Activated gamma-delta T cell treated with Interleukin-2 at 50 U/mL for 16 hours (primary cell): Measurements from ENCODE around the gene FXYD6.
"Not testable (repeated sequence)": the region's sequence is repeated elsewhere in the genome, so short reads cannot be mapped to it uniquely, and the experiment has no call there.

ENCODE experiments used
- DNase-seq: peaks from one replicate; pipeline ENCODE4 v3.0.0-alpha.2; 2020

FXYD6 gene, protein sequence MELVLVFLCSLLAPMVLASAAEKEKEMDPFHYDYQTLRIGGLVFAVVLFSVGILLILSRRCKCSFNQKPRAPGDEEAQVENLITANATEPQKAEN

DNA sequence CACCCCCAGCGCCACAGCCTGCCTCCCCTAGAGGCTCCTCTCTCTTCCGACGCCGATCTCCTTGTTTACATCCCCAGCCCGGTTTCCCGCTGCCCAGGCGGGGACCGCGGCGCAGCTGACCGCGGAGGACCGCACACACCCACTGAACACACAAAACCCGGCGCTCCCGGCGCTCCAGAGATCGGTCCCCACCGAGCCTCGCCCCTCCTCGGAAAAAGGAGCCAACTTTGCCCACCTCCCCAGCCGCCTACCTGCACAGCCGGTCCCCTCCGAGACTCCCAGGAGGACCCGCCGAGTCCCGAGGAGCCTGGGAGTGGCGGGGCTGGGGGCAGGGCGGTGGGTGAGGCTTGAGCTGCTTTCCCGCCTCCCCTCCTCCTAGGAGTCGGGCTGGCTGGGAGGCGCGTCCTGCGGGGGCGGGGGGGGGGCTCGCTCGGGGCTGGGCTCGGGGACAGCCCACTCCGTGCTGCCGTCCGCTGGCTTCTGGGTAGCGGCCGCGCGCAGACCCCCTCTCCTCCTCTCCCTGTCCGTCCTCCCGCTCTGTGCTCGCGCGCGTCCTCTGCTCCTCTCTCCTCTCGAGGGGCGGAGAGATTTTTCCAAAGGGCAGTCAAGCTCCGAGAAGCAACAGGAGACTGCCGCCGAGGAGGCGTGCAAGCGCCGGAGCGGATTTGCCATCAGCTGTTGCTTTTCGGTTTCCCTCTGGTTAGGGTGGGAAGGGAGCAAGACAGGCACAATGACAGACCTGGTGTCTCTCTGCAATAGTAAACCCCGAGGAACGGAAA, at the start of gene FXYD6:
TSS of gene FXYD6 (minus strand) at position 318 of the 779 bp plus-strand sequence. CDS start 33,882 bp downstream, outside the sequence.
- DNase-seq = no peak

DNA sequence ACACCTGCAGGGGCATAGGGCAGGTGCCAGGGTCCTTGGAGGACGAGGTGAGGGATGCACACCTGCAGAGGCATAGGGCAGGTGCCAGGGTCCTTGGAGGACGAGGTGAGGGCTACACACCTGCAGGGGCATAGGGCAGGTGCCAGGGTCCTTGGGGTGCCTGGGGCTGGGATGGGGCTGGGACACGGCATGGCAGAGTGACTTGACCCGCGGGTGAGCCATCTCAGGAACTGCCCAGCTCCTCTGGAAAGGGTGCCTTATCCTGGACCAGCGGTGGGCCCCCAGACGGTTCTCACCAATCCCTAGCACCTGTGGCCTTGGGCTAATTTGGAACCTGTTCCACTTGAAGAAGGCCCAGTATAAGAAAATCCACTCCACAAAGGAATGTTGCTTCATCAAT, 49.7 kb upstream of the FXYD6 start:
- DNase-seq = not testable (repeated sequence)

DNA sequence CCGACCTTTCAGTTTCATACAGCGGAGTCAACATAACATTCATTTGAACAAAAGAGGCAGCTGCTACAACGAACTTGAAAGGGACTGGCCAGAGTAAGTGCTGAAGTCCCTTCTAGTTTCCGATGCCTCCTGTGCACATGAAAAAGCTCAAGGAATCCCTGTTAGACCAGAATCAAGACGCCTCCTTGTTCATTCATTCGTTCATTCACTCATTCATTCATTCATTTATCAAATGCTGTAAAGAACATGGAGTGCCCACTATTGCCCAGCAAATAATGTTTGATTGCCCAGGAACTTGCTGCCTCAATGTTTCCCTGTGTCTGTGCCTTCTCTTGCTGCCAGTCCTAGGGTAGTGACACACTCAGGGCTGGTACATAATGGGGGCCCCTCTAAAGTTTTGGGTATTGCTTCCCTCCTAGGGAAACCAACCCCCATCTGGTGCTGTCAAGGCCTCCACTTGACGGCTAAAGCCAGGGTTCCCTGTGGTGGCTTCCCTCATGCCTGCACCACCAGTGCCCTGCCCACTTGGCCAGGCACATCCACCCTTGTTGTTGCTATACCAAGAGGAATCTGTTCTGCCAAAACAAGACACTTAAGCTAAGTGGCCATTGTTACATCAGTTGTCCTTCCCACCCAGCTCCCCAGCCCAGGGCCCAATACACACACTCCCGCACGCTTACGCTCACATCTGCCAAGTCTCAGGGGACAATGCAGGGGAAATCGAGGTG, 48.9 kb upstream of the FXYD6 start:
- DNase-seq = no peak

DNA sequence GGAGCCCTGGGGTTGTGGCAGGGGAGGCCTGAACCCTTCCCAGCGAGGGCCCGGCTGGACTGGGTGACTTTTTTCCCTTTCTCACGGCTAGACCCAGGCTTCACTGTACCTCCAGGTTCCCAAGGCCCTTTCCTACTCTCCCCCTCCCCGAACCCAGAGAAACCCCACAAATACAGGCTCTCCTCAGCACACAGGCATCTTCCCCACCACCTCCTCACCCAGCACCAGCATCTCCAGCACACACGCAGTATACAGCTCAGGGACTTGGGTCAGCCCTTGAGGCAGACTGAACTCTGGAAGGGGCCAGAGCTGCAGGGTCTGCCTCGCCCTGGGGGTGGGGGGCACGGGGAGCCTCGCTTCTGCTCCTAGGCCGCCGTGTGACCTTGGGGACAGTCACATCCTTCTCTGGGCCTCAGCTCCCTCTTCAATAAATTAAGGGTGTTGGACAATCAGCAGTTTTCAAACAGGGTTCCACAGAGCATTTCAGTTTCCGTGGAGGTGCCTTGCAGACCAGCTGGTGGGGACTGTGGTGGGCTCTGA, 48.2 kb upstream of the FXYD6 start:
- no peak for DNase-seq

DNA sequence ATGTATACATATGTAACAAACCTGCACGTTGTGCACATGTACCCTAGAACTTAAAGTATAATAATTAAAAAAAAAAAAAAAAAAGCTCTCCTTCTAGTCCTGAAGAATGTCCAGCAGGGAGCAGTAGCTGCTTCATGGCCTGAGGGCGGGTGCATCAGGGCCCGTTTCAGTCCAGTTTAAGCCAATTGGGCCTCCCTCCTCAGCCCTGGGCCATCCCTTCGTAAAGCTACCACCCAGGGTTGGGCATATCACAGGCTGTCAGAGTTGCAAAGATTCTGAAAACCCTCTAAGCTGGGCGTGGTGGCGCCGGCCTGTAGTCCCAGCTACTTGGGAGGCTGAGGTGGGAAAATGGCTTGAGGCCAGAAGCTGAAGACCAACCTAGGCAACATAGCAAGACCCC, 47.3 kb upstream of the FXYD6 start:
- DNase-seq = no peak

DNA sequence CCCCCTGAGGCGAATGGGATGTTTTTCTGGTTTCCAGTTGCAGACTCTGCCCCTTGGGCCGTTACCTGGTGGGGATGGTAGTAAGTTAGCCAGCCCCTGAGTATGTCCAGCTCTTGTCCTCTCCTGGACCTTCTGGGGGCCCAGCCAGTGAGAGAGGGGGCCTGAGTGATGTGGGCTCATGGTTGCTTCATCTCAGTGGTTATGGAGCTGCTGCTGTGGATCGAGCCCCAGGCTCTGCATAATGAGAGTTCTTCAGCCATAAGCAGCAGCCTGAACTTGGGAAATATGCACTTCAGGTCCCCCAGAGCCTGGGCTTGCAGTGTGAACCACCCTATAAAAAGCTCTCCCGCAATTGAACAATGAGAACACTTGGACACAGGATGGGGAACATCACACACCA, 46.8 kb upstream of the FXYD6 start:
- no peak for DNase-seq

DNA sequence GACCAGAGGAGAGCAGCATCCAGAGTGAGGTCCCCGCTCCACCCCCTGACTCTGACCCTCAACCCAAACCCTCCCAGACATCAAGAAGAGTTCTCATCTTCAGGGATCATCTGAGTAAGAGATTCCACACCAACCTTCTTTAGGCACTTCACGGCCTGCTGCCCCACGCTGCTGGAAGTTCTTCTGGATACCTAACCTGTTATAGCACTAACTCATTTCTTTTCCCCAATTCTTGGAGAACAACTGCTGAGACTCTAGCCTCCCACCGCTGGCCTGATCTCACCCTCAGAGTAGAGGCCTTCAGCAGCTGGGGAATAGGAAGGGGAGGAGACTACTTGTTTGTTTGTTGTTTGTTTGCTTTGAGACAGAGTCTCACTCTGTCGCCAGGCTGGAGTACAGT, 45.4 kb upstream of the FXYD6 start:
- no peak for DNase-seq

DNA sequence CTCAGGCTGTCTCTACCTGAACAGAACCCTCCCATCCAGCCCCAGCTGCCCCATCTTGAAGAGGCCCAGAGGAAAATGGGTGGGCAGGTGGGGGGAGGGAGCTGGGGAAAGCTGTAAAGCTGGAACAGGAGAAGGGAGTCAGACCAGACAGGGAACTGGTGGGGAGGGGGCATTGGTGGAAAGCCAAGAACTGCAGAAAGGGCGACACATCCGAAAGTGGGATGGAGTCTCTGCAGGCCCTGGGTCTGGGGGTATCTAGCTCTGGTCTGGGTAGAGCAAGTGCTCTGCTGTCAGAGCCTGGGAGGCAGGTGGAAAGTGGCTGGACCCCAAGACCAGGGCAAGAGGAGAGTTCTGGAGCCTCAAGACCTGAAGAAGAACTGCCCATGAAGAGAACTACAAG, 45.0 kb upstream of the FXYD6 start:
- DNase-seq = no peak

DNA sequence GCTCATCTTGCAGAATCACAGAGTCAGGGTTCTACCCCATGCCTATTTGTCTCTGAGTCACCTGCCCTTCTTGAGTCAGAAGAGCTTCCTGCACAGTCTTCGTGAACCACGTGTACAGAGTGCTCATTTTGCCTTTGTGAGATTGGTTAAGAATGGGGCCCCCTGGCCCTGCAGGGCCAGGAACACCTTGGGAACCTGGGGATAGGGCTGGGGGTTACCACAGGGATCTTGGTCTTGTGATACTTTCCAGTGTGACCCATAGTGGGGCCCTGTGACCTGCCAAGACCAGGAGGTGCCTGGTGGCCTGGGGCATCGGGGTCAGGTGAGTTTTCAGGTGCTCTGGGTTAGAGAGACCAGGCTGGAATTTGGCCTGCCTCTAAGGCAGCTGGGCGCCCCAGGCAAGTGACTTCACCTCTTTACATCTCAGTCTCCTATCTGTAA, 43.3 kb upstream of the FXYD6 start:
- DNase-seq = no peak

DNA sequence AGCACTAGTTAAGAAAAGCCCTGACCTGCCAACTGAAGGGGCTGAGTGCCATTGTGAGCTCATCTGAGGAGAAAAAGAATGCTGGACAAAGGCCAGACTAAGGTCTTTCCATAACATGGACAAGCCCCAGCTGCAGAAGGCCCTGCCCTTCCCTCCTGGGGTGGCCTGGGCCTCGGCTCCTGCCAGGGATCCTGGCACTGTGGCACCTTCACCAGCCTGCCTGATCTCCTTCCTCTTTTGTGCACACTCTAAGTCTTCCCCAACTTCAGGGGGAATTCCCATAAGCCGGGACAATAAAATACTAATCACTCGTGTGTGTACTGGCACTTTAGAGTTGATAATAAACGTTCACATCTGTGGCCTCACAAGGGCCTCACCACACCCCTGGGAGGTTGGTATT, 42.9 kb upstream of the FXYD6 start:
- DNase-seq = no peak

DNA sequence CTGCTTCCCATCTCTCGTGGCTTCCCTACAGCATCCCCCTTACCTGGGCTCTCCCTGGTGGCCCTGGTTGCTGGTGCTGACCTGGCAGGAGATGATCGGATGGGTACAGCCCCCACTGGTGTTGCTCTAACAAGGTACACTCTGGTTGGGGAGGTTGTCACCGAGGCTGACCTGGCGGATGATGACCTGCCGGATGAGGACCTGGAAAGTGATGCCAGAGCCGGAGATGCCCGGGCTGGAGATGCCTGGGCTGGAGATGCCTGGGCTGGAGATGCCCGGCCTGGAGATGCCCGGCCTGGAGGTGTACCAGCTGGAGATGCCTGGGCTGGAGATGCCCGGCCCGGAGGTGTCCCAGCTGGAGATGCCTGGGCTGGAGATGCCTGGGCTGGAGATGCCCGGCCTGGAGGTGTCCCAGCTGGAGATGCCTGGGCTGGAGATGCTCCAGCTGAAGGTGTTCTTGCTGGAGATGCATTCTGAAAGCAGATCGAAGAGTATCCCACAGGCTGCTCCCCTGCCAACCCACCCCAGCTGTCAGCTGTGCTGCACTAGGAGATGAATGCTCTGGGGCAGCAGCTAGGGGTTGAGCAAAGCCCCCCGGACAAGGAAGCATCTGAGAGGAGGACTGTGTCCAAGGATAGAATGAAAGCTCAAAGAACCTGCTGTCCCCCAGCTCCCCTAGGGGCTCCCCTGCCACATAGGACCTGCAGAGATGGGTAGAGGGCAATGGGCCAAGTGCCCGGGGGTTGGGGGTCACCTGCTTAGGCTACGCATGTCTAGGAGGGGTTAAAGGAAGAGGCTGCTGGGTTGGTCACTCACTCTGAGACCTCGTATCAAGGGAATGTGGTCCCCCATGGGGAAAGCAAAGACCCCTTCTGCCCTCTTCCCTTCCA, 42.2 kb upstream of the FXYD6 start:
- DNase-seq = no peak

DNA sequence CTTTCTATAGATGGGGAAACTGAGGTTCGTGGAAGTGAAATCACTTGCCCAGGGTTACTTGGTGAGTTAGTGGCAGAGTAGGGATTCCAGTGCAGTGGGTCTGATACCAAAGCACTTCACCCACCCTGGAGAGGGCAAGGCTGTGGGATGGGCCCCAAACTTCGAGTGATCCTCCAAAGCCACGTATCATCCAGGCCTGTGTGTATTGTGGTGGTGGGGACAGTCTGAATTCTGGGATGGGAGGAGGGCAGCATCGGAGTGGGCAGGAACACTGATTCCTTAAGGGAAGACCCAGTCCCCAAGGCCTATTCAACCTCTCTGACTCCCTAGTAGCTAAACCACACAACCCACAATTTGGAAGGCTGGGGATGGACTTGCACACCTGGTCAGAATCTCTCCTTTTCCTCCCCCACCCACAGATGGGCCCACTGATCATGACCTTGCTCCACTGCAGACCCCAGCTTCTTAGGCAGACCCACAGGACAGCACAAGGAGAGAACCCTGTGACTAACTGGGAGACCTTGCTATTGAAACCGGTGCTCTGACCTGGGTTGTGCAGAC, 41.2 kb upstream of the FXYD6 start:
- no peak for DNase-seq

DNA sequence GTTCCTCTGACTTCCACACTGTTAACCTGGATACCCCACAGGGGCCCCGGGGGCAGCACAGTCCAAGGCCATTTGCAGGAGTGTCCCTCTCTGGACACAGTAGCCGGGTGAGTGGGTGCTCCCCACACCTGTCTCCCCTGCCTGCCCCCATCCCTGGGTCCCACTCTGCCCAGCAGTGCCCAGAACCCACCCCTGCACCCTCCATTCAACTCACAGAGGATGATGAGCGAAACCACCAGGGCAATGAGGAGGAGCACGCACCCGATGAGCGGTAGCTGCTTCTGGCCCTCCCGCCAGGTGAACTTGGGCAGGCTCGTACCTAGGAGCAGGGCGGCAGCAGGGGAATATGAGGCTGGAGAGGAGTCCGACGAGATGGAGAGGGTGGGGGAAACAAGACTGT, 40.5 kb upstream of the FXYD6 start:
- DNase-seq = no peak

DNA sequence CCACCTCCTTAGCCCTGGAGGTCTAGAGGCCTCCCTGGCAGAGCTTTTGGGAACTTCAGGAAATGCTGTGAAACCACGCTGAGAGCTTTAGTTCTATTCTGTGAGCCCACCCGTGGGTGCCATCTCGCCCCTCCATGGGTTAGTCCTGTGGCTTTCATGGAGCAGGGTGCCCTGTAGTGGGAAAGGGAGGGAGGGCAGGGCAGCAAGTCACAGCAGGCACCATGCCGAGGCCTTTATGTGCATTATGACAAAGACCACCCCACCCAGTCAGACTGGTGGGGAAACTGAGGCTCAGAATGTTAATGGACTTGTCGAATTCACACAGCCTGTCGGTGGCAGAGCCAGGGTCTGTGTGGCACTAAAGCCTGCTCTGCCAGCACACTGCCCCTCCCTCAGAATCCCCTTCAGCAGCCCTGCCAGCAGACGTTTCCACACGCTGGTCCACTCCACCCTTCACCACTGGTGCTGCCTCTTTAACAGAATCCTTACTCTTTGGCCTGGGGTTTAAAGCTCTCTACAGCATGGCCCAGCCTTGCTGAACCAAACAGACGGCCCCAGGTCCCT, 39.3 kb upstream of the FXYD6 start:
- no peak for DNase-seq

DNA sequence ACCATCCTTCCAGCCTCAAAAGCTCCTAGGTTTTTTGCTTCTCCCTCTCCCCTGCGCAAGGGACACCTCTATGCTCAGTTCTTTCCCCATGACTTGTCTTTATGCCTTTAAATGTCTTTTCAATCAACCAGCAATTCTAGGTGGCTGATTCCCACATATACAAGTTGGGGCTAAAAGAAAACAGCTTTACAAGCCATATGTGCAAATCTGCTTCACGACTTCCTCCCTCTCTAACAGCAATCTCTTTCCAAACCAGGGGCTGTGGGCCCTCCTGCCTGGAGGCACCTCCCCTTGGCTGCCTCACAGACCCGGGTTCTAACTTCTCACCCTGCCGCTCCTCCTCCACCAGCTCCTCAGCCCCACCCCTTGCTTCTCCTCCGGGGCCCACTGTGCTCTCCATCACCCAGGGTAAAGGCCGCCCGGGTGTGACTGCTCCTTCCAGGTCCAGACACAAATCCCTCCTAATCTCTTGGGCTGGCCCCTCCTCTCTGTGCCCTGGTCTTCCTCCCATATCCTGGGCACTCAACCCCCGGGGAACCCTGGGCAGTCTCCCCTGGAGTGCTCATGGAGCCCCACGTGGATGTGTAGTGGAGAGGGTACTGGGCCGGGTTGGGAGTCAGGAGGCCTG, 38.6 kb upstream of the FXYD6 start:
- no peak for DNase-seq

DNA sequence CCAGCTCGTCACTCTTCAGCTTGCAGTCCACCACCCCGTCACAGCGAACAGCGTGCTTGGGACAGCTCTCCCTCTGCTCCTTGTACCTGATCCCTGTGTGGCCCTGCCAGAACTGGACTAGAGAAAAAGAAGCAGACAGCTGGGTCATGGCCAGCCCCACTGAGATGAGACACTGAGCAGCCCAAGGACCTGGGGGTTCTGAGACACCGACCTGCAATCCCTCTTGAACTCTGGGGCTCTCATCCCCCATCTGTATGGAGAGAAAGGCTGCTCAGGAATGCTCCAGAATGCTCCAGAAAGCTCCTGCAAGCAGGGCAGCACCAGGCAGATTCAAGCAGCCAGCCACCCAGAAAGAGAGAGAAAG, 37.9 kb upstream of the FXYD6 start:
- no peak for DNase-seq

DNA sequence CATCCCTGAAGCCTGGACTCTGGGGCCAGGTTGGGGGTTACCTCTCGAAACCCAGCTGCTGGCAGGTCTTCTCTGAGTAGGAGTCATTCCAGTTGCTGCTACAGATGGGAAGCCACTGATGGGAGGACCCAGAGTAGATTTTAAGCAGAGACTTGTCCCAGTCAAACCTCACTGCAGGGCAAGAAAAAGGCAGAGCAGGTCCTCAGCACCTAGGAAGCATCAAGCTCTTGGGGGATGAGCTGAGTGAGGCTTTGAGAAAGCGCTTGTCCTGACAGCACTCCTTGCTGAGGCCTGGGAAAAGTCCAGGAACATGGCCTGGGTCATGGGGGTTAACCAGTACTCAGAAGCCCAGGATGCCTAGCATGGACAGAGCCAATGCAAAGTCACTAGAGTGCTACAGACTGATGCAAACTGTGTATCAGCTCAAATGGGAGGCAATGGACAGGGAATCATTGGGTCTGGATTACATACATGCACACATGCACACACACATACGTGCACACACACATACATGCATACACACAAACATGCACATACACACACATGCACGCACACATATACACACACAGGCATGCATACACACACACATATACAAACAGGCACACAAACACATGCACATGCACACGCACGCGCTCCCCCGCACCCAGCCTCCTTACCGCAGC, 37.4 kb upstream of the FXYD6 start:
- no peak for DNase-seq

DNA sequence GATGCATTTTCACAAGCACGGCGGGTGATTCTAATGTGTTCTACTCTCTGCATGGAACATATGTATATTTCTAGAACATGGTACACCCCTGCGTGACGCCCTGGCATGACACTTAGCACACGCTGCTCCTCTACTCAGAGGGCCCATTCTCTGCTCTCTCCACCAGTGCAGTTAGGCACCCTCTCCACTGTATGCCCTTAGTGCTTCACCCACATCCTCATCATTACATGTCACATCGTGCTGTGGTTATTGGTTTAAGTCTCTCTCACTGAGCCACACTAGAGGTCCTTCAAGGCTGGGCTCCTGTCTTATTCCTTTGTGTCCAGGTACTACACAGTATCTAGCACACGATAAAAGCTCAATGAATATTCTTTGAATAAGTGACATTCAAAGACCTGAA, 36.0 kb upstream of the FXYD6 start:
- DNase-seq = no peak

DNA sequence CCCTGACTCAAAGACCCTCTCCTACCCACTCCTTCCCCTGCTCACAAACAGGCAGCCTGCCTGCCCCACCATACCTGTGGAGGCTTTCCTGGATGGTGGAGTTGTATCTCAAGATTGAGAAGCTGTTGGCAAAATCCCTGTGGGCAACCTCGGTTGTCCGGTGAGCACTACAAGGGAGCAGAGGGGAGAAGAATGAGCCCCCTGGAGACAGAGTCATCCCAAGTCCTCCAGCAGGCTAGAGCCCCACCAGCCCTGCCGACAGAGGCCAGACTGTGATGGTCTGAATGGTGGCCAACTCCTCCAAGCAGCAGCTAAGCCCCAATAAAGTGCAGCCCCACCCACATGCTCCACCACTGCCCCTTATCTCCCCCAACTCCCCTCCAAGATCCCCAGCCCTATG, 35.2 kb upstream of the FXYD6 start:
- no peak for DNase-seq

DNA sequence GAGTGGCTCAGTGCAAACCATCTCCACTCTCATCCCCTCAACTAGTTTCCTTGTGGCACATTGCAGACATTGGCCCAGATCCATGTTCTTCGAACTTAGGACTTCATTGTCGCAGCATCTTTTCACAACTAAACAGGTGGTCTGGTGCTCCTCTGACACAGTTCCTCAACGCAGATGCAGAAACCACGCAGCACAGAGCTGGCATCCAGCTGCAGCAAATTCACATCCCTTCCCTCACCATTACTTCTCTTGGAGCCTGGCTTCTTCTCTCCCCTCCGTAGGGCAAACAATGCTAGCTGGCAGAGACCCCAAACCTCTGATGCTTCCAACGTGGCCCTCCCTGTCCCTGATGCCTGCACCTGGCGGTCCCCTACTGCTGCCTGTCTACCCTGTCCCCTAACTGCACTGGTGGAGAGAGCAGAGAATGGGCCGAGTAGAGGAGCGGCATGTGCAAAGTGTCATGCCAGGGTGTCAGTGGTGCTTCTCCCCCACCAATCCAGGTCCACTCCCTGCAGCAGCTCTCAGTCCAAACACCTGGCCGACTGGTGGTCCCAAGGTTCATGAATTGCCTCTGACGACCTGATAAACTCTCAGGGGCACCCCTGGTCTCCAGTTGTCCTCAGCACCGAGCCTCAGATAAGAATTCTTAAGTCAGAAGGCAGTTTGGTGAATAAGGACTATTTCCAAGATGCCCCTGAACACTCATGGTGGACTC, 34.6 kb upstream of the FXYD6 start:
- DNase-seq = no peak

DNA sequence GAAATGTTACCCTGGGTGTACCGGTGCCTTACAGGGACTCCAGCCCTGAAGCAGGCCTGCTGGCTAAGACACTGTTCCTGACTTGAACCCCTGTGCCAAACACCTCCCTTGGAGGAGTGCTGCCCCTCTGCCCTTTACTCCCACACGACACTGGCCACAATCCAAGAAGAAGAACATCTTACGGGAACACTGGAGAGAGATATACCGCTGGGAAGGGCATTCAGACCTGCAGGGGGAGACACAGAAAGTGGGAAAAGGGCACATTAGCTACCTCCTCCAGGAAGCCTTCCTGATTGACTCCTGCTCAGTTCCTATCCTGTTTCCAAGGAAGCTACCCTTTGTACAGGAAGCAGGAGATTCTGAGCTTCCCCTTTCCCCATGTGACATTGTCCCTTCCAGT, 34.1 kb upstream of the FXYD6 start:
- no peak for DNase-seq
